ENCODE data around the gene MAP3K4.

Gene MAP3K4

DNA sequence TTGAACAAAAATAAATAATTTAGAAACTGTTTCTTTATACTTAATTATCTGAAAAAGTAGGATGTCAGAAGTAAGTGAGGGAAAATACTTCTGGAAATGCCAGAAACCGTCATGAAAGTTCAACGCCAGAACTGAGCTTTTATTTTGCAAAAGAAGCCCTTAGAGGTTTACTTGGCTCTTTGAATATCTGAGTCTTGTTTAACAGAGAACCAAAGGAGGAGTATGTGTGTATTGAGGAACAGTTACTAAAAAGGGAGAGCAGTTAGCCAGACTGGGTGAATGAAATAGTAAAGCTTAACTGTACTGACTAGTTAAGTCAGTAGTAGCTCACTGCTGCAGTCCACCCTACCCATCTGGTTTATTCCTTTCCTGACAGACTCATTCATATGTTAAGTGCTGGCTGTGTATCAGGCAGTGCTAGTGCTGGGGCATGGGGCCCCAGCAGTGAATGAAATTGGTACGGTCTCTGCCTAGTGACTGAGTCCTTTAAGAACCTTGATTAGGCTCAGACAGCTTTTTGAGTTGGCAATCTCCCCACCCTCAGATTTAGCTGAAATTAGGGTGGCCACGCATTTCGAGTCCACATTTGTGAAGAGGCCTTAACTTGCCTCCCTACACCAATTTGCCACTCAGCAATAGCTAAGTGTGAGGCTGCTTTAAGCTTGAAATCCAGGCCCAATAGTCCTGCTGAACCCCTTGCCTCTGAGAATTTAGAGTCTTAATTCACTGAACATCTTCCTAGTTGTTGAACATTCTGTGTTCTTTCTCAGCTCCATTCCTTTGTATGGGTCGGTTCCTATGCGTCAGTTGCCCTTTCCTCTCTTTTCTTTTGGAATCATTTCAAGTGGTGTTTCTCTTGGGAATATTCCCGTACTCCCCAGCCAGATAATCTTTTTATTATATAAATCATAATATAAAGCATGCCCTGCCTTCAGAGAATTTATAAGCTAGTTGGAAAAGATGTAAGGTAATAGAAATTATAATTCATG, 20.2 kb downstream of the MAP3K4 start:
- ATAC-seq: peak; percentile 45; the same call in 2 of the 3 replicates
- TF ChIP-seq, protein P1, sequence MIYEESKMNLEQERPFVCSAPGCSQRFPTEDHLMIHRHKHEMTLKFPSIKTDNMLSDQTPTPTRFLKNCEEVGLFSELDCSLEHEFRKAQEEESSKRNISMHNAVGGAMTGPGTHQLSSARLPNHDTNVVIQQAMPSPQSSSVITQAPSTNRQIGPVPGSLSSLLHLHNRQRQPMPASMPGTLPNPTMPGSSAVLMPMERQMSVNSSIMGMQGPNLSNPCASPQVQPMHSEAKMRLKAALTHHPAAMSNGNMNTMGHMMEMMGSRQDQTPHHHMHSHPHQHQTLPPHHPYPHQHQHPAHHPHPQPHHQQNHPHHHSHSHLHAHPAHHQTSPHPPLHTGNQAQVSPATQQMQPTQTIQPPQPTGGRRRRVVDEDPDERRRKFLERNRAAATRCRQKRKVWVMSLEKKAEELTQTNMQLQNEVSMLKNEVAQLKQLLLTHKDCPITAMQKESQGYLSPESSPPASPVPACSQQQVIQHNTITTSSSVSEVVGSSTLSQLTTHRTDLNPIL (CRISPR knock-in tag; IDR thresholded peaks at IDR 0.05; ENCODE audit: low read depth): no peak
- TF ChIP-seq ARNTL (CRISPR knock-in tag; IDR thresholded peaks at IDR 0.05; ENCODE audit: borderline replicate concordance, low read depth) (no peak), CSDC2 (CRISPR knock-in tag; IDR thresholded peaks at IDR 0.05) (no peak), OSR1 (CRISPR knock-in tag; IDR thresholded peaks at IDR 0.05) (no peak), TCF4 (CRISPR knock-in tag; IDR thresholded peaks at IDR 0.05; ENCODE audit: borderline replicate concordance) (no peak)

DNA sequence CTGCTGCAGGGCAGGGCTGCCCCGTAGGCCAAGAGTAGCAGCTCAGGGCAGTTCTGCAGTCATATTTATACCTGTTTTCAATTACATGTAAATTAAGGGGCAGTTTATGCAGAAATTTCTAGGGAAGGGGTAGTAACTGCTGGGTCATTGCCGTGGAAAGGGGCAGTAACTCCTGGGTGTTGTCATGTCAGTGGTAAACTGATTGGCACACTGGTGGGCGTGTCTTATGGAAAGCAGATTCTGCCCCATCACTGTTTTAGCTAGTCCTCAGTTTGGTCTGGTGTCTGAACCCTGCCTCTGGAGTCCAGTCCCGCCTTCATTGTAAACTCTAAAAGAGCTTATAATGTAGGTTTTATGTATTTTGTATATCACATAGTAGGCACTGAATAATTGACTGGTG, 22.1 kb downstream of the MAP3K4 start:
- no peak for TF ChIP-seq SNAI2 (CRISPR knock-in tag; IDR thresholded peaks at IDR 0.05)
- TF ChIP-seq, protein P1 (CRISPR knock-in tag; IDR thresholded peaks at IDR 0.05; ENCODE audit: low read depth): no peak
- no peak for TF ChIP-seq ZNF565 (CRISPR knock-in tag; conservative IDR thresholded peaks at IDR 0.05; ENCODE audit: low read depth)
- TF ChIP-seq PPARA (CRISPR knock-in tag; IDR thresholded peaks at IDR 0.05; ENCODE audit: borderline replicate concordance): no peak
- no peak for ATAC-seq

DNA sequence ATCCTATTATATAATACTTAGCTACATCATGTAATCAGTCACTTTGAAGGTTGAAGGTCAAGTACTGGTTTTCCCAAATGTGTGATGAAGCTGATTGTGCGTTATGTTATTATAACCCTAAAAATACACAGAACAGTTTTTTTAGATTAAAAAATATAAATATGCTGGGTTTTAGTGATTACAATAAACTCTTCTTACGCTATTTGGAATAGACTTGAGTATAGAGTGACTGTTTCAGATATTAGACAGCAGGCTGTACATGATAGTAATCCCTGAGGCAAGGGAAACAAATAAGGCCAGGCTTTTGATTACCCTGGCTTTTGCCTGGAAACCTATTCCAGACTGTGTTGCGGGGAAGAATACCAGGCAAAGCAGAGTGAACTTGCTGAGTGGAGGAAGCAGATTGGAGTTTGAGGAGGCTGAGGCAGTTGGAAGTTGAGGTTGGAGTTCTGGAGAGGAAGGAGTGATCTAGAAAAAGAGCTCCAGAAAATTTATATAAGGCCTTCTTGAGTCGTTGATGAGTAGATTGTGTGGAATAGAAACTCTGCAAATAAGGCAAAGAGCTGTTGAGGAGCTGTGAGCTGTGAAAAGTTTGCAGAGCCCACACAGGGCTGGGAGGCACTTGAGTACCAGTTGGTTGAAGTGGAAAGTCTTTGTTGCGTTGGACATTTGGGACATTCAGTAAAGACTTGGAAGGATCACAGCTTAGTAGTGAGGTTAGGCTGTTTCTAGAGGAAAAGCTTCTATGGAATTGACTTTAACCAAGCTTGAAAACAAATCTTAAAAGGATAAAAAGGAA, 26.4 kb downstream of the MAP3K4 start:
- ATAC-seq: no peak
- TF ChIP-seq OSR1 (CRISPR knock-in tag; IDR thresholded peaks at IDR 0.05) (no peak), RARB (CRISPR knock-in tag; IDR thresholded peaks at IDR 0.05) (no peak), SNAI2 (CRISPR knock-in tag; IDR thresholded peaks at IDR 0.05) (no peak), ARNTL (CRISPR knock-in tag; IDR thresholded peaks at IDR 0.05; ENCODE audit: borderline replicate concordance, low read depth) (no peak), ZFP30 (CRISPR knock-in tag; IDR thresholded peaks at IDR 0.05) (no peak), TCF4 (CRISPR knock-in tag; IDR thresholded peaks at IDR 0.05; ENCODE audit: borderline replicate concordance) (no peak), TOX (CRISPR knock-in tag; IDR thresholded peaks at IDR 0.05; ENCODE audit: borderline replicate concordance) (no peak), ZFP3 (CRISPR knock-in tag; IDR thresholded peaks at IDR 0.05) (no peak), ZNF70 (CRISPR knock-in tag; IDR thresholded peaks at IDR 0.05) (no peak), GLIS3 (CRISPR knock-in tag; IDR thresholded peaks at IDR 0.05) (no peak), CSDC2 (CRISPR knock-in tag; IDR thresholded peaks at IDR 0.05) (no peak), ISL1 (CRISPR knock-in tag; IDR thresholded peaks at IDR 0.05) (no peak), PPARA (CRISPR knock-in tag; IDR thresholded peaks at IDR 0.05; ENCODE audit: borderline replicate concordance) (no peak), ESRRG (CRISPR knock-in tag; IDR thresholded peaks at IDR 0.05) (no peak), ZNF565 (CRISPR knock-in tag; conservative IDR thresholded peaks at IDR 0.05; ENCODE audit: low read depth) (no peak)
- TF ChIP-seq, protein P1 (CRISPR knock-in tag; IDR thresholded peaks at IDR 0.05; ENCODE audit: low read depth): no peak
- TF ChIP-seq, protein P2, sequence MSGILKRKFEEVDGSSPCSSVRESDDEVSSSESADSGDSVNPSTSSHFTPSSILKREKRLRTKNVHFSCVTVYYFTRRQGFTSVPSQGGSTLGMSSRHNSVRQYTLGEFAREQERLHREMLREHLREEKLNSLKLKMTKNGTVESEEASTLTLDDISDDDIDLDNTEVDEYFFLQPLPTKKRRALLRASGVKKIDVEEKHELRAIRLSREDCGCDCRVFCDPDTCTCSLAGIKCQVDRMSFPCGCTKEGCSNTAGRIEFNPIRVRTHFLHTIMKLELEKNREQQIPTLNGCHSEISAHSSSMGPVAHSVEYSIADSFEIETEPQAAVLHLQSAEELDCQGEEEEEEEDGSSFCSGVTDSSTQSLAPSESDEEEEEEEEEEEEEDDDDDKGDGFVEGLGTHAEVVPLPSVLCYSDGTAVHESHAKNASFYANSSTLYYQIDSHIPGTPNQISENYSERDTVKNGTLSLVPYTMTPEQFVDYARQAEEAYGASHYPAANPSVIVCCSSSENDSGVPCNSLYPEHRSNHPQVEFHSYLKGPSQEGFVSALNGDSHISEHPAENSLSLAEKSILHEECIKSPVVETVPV (CRISPR knock-in tag; IDR thresholded peaks at IDR 0.05): no peak
- TF ChIP-seq, protein P3, sequence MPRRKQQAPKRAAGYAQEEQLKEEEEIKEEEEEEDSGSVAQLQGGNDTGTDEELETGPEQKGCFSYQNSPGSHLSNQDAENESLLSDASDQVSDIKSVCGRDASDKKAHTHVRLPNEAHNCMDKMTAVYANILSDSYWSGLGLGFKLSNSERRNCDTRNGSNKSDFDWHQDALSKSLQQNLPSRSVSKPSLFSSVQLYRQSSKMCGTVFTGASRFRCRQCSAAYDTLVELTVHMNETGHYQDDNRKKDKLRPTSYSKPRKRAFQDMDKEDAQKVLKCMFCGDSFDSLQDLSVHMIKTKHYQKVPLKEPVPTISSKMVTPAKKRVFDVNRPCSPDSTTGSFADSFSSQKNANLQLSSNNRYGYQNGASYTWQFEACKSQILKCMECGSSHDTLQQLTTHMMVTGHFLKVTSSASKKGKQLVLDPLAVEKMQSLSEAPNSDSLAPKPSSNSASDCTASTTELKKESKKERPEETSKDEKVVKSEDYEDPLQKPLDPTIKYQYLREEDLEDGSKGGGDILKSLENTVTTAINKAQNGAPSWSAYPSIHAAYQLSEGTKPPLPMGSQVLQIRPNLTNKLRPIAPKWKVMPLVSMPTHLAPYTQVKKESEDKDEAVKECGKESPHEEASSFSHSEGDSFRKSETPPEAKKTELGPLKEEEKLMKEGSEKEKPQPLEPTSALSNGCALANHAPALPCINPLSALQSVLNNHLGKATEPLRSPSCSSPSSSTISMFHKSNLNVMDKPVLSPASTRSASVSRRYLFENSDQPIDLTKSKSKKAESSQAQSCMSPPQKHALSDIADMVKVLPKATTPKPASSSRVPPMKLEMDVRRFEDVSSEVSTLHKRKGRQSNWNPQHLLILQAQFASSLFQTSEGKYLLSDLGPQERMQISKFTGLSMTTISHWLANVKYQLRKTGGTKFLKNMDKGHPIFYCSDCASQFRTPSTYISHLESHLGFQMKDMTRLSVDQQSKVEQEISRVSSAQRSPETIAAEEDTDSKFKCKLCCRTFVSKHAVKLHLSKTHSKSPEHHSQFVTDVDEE (CRISPR knock-in tag; IDR thresholded peaks at IDR 0.05): no peak
- TF ChIP-seq, protein P4, sequence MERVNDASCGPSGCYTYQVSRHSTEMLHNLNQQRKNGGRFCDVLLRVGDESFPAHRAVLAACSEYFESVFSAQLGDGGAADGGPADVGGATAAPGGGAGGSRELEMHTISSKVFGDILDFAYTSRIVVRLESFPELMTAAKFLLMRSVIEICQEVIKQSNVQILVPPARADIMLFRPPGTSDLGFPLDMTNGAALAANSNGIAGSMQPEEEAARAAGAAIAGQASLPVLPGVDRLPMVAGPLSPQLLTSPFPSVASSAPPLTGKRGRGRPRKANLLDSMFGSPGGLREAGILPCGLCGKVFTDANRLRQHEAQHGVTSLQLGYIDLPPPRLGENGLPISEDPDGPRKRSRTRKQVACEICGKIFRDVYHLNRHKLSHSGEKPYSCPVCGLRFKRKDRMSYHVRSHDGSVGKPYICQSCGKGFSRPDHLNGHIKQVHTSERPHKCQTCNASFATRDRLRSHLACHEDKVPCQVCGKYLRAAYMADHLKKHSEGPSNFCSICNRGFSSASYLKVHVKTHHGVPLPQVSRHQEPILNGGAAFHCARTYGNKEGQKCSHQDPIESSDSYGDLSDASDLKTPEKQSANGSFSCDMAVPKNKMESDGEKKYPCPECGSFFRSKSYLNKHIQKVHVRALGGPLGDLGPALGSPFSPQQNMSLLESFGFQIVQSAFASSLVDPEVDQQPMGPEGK (CRISPR knock-in tag; IDR thresholded peaks at IDR 0.05; ENCODE audit: borderline replicate concordance): no peak
- TF ChIP-seq, protein P5, sequence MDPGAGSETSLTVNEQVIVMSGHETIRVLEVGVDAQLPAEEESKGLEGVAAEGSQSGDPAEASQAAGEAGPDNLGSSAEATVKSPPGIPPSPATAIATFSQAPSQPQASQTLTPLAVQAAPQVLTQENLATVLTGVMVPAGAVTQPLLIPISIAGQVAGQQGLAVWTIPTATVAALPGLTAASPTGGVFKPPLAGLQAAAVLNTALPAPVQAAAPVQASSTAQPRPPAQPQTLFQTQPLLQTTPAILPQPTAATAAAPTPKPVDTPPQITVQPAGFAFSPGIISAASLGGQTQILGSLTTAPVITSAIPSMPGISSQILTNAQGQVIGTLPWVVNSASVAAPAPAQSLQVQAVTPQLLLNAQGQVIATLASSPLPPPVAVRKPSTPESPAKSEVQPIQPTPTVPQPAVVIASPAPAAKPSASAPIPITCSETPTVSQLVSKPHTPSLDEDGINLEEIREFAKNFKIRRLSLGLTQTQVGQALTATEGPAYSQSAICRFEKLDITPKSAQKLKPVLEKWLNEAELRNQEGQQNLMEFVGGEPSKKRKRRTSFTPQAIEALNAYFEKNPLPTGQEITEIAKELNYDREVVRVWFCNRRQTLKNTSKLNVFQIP (CRISPR knock-in tag; IDR thresholded peaks at IDR 0.05; ENCODE audit: borderline replicate concordance, low read depth): no peak
